ENCODE results near the gene LHPP. TPM values are rescaled to one million over a fixed set of nuclear protein-coding genes. Genes with fewer than 3 reads are reported as not detected.

LHPP gene
- total RNA-seq, 1 experiment from 2014 or later = 6.6 TPM

DNA sequence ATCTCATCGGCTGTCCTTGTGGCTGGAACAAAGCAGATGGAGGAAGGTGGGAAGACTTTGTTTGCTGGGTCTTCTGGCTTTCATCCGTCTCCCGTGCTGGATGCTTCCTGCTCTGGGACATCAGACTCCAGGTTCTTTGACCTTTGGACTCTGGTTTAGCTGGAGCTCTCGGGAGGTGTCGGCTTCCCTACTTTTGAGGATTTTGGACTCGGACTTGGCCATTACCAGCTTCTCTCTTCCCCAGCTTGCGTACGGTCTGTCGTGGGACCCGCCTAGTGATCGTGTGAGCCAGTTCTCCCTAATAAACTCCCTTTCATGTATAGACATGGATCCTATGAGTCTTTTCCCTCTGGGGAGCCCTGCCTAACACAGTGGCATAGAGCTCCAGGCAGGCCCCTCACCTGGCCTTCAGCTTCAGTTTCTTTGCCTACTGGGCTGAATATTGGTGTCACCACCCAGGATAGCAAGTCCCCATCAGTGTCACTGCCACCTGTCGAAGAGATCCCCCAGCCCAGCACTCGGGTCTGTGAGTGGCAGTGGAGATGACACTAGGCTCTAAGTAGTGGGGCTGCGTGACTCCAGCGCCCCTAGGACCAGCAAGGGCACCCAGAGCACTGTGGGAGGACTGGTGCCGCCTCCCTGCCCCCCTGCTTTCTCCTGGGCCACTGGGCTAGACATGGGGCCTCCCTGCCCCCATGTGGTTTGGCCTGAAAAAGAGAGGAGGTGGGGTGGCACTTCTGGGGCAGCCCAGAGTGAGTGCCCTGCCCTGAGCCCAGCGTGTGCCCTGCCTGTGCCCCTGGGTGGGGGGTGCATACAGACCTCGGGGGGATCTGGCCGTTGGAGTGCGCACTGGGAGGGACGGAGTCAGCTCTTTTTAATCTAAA is 135.6 kb downstream of the LHPP start:
- DNase-seq (no peak), ATAC-seq (no peak)
- Histone ChIP-seq H3K27me3 (ENCODE audit: low read length) (no peaks in the 10 kb centered on the region), H3K9me2 (replicated peaks; ENCODE audit: low read length) (no peaks in the 10 kb centered on the region), H3K9ac (ENCODE audit: low read length) (no peak overlapping the region), H3F3A (ENCODE audit: low read length, unreplicated experiment) (no peaks in the 10 kb centered on the region), H3K4me1 (ENCODE audit: insufficient read depth, low read length) (no peaks in the 10 kb centered on the region), H3K79me2 (ENCODE audit: low read length) (no peaks in the 10 kb centered on the region), H3K4me2 (ENCODE audit: low read length) (no peak overlapping the region), H2AFZ (ENCODE audit: low read length) (no peak overlapping the region), H3K36me3 (ENCODE audit: low read depth, low read length) (no peaks in the 10 kb centered on the region), H4K20me1 (ENCODE audit: low read length) (no peaks in the 10 kb centered on the region), H3K4me3 (ENCODE audit: low read length) (no peak overlapping the region), H3K27ac (ENCODE audit: low read length) (no peak overlapping the region), H3K9me3 (ENCODE audit: low read length) (no peaks in the 10 kb centered on the region)
- no TSS peak for BruUV-seq (replicated peaks)
- TF ChIP-seq, protein P1, sequence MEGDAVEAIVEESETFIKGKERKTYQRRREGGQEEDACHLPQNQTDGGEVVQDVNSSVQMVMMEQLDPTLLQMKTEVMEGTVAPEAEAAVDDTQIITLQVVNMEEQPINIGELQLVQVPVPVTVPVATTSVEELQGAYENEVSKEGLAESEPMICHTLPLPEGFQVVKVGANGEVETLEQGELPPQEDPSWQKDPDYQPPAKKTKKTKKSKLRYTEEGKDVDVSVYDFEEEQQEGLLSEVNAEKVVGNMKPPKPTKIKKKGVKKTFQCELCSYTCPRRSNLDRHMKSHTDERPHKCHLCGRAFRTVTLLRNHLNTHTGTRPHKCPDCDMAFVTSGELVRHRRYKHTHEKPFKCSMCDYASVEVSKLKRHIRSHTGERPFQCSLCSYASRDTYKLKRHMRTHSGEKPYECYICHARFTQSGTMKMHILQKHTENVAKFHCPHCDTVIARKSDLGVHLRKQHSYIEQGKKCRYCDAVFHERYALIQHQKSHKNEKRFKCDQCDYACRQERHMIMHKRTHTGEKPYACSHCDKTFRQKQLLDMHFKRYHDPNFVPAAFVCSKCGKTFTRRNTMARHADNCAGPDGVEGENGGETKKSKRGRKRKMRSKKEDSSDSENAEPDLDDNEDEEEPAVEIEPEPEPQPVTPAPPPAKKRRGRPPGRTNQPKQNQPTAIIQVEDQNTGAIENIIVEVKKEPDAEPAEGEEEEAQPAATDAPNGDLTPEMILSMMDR (conservative IDR thresholded peaks at IDR 0.05; ENCODE audit: low read depth, low read length) = no peak
- TF ChIP-seq EZH2 (IDR thresholded peaks at IDR 0.05; ENCODE audit: low read length, unreplicated experiment) = no peak
- POLR2A ChIA-PET (ENCODE audit: unreplicated experiment) = no interaction called here
- CTCF ChIA-PET = no interaction called here
- intact Hi-C loops (cut with micrococcal nuclease) = no loop called here

DNA sequence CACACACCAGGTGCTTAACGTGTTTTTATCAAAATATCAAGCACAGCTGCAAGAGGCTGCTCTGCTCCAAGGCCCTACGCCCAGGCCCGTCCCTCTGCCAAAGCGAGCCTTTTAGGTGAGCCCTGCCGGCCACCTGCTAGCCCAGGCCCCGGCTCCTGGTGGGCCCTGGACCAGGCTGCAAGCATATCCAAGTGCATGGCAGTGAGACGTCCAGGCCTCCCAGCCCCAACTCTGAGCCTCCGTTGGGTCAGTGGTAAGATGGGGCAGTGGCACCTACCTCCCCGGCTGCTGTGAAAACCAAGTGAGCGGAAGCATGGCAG is 136.2 kb downstream of the LHPP start:
- H3K36me3 ChIP-seq (ENCODE audit: low read depth, low read length) = no peaks in the 10 kb centered on the region
- no peak overlapping the region for H3K4me3 ChIP-seq (ENCODE audit: low read length)
- H2AFZ ChIP-seq (ENCODE audit: low read length) = no peak overlapping the region
- POLR2A ChIA-PET (ENCODE audit: unreplicated experiment) = no interaction called here
- no peak for ATAC-seq
- H3K27ac ChIP-seq (ENCODE audit: low read length) = no peak overlapping the region
- intact Hi-C loops (cut with micrococcal nuclease) = no loop called here
- H3K9me2 ChIP-seq (replicated peaks; ENCODE audit: low read length) = no peaks in the 10 kb centered on the region
- DNase-seq = no peak
- no peaks in the 10 kb centered on the region for H3F3A ChIP-seq (ENCODE audit: low read length, unreplicated experiment)
- no peak overlapping the region for H3K9ac ChIP-seq (ENCODE audit: low read length)
- TF ChIP-seq EZH2 (IDR thresholded peaks at IDR 0.05; ENCODE audit: low read length, unreplicated experiment) (no peak), EZH2phosphoT487 (IDR thresholded peaks at IDR 0.05; ENCODE audit: borderline replicate concordance, low read length) (no peak)
- TF ChIP-seq, protein P1 (conservative IDR thresholded peaks at IDR 0.05; ENCODE audit: low read depth, low read length) = no peak
- BruUV-seq (replicated peaks) = no TSS peak
- H4K20me1 ChIP-seq (ENCODE audit: low read length) = no peaks in the 10 kb centered on the region
- H3K4me2 ChIP-seq (ENCODE audit: low read length) = no peak overlapping the region
- CTCF ChIA-PET = no interaction called here
- H3K27me3 ChIP-seq (ENCODE audit: low read length) = no peaks in the 10 kb centered on the region
- H3K4me1 ChIP-seq (ENCODE audit: insufficient read depth, low read length) = no peaks in the 10 kb centered on the region
- no peaks in the 10 kb centered on the region for H3K79me2 ChIP-seq (ENCODE audit: low read length)
- H3K9me3 ChIP-seq (ENCODE audit: low read length) = no peaks in the 10 kb centered on the region

- Histone ChIP-seq H3F3A (ENCODE audit: low read length, unreplicated experiment) (no peaks in the 10 kb centered on the region), H2AFZ (ENCODE audit: low read length) (no peak overlapping the region), H4K20me1 (ENCODE audit: low read length) (no peaks in the 10 kb centered on the region), H3K9me2 (replicated peaks; ENCODE audit: low read length) (no peaks in the 10 kb centered on the region), H3K4me2 (ENCODE audit: low read length) (no peak overlapping the region), H3K4me3 (ENCODE audit: low read length) (no peak overlapping the region), H3K9ac (ENCODE audit: low read length) (no peak overlapping the region), H3K9me3 (ENCODE audit: low read length) (no peaks in the 10 kb centered on the region), H3K79me2 (ENCODE audit: low read length) (no peaks in the 10 kb centered on the region), H3K27ac (ENCODE audit: low read length) (no peak overlapping the region), H3K36me3 (ENCODE audit: low read depth, low read length) (no peaks in the 10 kb centered on the region), H3K27me3 (ENCODE audit: low read length) (no peaks in the 10 kb centered on the region), H3K4me1 (ENCODE audit: insufficient read depth, low read length) (no peaks in the 10 kb centered on the region)
- ChIA-PET CTCF (no interaction called here), POLR2A (ENCODE audit: unreplicated experiment) (no interaction called here)
- no peak for ATAC-seq
- no TSS peak for BruUV-seq (replicated peaks)
- no peak for TF ChIP-seq EZH2phosphoT487 (IDR thresholded peaks at IDR 0.05; ENCODE audit: borderline replicate concordance, low read length)
- no peak for DNase-seq
- intact Hi-C loops (cut with micrococcal nuclease) = no loop called here
Observed at GRCh38 chr10:124598196-124598595, 136.6 kb downstream of the LHPP start.
